Measurements from ENCODE around the gene RNPS1. TPM values are rescaled to one million over a fixed set of nuclear protein-coding genes. Genes with fewer than 3 reads are reported as not detected.

RNPS1 gene
- total and polyA plus RNA-seq, 9 of the 15 experiments (the other 6 are each of a cell fraction or from before 2014, with no cell fraction given) = 44.9 to 338 (median 202) TPM

DNA sequence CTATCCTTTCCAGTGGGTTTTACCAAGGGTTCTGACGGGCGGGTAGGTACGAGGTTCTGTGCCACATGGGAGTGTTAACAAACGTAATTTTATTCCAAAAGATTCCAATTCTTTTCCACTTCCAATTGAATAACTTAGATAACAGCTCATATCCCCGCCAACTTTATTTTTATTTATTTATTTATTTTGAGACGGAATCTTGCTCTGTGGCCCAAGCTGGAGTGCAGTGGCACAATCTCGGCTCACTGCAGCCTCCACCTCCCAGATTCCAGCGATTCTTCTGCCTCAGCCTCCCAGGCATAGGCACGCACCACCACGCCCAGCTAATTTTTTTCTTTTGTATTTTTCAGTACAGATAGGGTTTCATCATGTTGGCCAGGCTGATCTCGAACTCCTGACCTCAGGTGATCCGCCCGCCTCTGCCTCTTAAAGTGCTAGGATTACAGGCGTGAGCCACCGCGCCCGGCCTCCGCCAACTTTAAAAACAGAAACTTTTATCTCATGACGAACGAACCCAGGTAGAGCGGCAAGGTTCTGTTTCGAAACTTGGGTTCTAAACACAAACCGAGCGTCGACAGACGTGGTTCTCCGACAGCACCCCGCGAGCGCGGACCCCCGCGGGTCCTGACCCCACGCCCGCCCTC is 17.2 kb downstream of the RNPS1 start:
- no peak for ATAC-seq
- peaks cover 8 to 31% of the 10 kb centered on the region in 2 experiments for H3K4me1 ChIP-seq (replicated peaks in 1 of 2; ENCODE audit: control insufficient read depth in 2 of 2, insufficient read depth in 2 of 2, low read length in 2 of 2)
- TF ChIP-seq CUX1 (CRISPR knock-in tag; IDR thresholded peaks at IDR 0.05) = no peak
- no peak for TF ChIP-seq DDX20 (tag; IDR thresholded peaks at IDR 0.05; ENCODE audit: low read depth)
- no peak for TF ChIP-seq PHTF2 (CRISPR knock-in tag; IDR thresholded peaks at IDR 0.05)
- peak; percentile 85 for TF ChIP-seq CHD1 (IDR thresholded peaks at IDR 0.05; ENCODE audit: low read length)
- no peak for TF ChIP-seq TAF7 (tag; IDR thresholded peaks at IDR 0.05)
- no peak for TF ChIP-seq THAP12 (CRISPR knock-in tag; IDR thresholded peaks at IDR 0.05)
- TF ChIP-seq SMAD4 (CRISPR knock-in tag; conservative IDR thresholded peaks at IDR 0.05) = no peak; the same call in 1 of the 2 replicates
- no peak for TF ChIP-seq ZFP1 (CRISPR knock-in tag; IDR thresholded peaks at IDR 0.05)
- no peak for TF ChIP-seq TAF9B (IDR thresholded peaks at IDR 0.05; ENCODE audit: partially characterized antibody)
- no peak for TF ChIP-seq MYC (IDR thresholded peaks at IDR 0.05; ENCODE audit: low read depth, low read length)
- 0 out of 2 replicates have a peak, but pooled peaks have one; percentile 57 for TF ChIP-seq MYC (CRISPR knock-in tag; IDR thresholded peaks at IDR 0.05; ENCODE audit: borderline replicate concordance, low read depth)
- TF ChIP-seq SOX6 (IDR thresholded peaks at IDR 0.05) = no peak

More for the DNA sequence above, 17.2 kb downstream of the RNPS1 start:
- ChIA-PET POLR2A (interaction anchor here (0.7 to 3.7 kb wide), 16 partner anchors 11 to 215 kb away, joined by 3 to 40 read pairs (median 4); partner anchors contain the start of genes PGP and TRAF7), CTCF (ENCODE audit: low intra/inter-chr PET ratio) (interaction anchor here (2.4 kb wide), 1 partner anchor 56 kb away, joined by 18 read pairs; no protein-coding TSS in a partner anchor)
- BruUV-seq (replicated peaks) = TSS peak; percentile 80
- intact Hi-C loops (cut with micrococcal nuclease) (loop anchor here (1.0 to 5.0 kb wide), 4 partner anchors 18 to 96 kb away; partner anchors contain the start of genes CASKIN1, E4F1, RNPS1 and TRAF7), in situ Hi-C loops (cut with MboI) (no loop called here)
- Histone ChIP-seq H3K9ac (ENCODE audit: insufficient read depth in 1 of 2, low read depth in 2 of 2, low read length in 2 of 2) (peak overlapping the region; percentile 92 to 99), H2AFZ (ENCODE audit: low read depth, low read length) (peak overlapping the region; percentile 38; the same call in 1 of the 2 replicates), H3K9me1 (ENCODE audit: control insufficient read depth, insufficient read depth, low read length) (no peaks in the 10 kb centered on the region), H3K4me3 (peak overlapping the region; percentile 94), H3K4me2 (ENCODE audit: insufficient read depth, low read length) (peak overlapping the region; percentile 83), H3K9me3 (replicated peaks; ENCODE audit: control insufficient read depth, insufficient read depth, low read depth, low read length) (no peaks in the 10 kb centered on the region), H3K27ac (ENCODE audit: extremely low read depth, low read depth, low read length) (peak overlapping the region; percentile 97), H4K20me1 (replicated peaks; ENCODE audit: control insufficient read depth, insufficient read depth, low read length) (0 out of 2 replicates have a peak, but pooled peaks cover 3% of the 10 kb centered on the region), H3K27me3 (ENCODE audit: control insufficient read depth in 2 of 2, insufficient read depth in 2 of 2, low read length in 2 of 2) (no peaks in the 10 kb centered on the region), H3K36me3 (ENCODE audit: control insufficient read depth, insufficient read depth, low read length) (peaks cover 72% of the 10 kb centered on the region; the same call in 2 of the 3 replicates), H3K79me2 (ENCODE audit: control insufficient read depth, insufficient read depth, low read length) (peaks cover 52% of the 10 kb centered on the region)
- peak; percentile 71 for FAIRE-seq
- peak in 1 of 4 experiments; percentile 61 for DNase-seq (ENCODE audit: extremely low read depth in 1 of 4, low spot score in 3 of 4)
- WGBS (ENCODE audit: insufficient coverage, low coverage, missing lambda C conversion rate) = under 1% methylated on average over 23 of the region's 35 CpGs

All from K562 (cell line).